Body of pancreas (tissue), 4 donors: ENCODE results near the gene POC1A.

Experiments
- CTCF ChIP-seq, 7 experiments: fragments of 450-650 bp in 4 of 7; fragments of 200-600 bp in 3 of 7; sonication (generic) in 3 of 7; IDR thresholded peaks; one replicate each; pipeline ENCODE4 v1.5.1; 2016 to 2019; ENCODE audit warnings: antibody characterized with exemption in 7 of 7
- POLR2A ChIP-seq, 3 donors: fragments of 450-650 bp; IDR thresholded peaks; one replicate each; pipeline ENCODE4 v1.6.1; 2016; ENCODE audit warnings: antibody characterized with exemption in 3 of 3, mild to moderate bottlenecking in 2 of 3

- no peak for TF ChIP-seq POLR2A (IDR thresholded peaks at IDR 0.05)
- TF ChIP-seq CTCF (IDR thresholded peaks at IDR 0.05), result no peak
Observed at GRCh38 chr3:52037291-52037690, 116.9 kb downstream of the POC1A start.
